Epithelial cell of prostate (primary cell): ENCODE measurements around the gene NEURL4.

ENCODE experiments used
- DNase-seq: peaks from one replicate; pipeline ENCODE4 v3.0.0-alpha.2; 2011; ENCODE audit warnings: low read depth, low spot score
- H3K27ac ChIP-seq: fragments of 450-650 bp; 2 replicates; pipeline ENCODE4 v1.5.1; 2017; ENCODE audit warnings: mild to moderate bottlenecking

The NEURL4 gene

GRCh38 chr17:7307686-7308624 lies 21.2 kb downstream of the NEURL4 start:
- no peak for DNase-seq
- H3K27ac ChIP-seq, result peak overlapping the region; percentile 96

- H3K27ac ChIP-seq, result peak within 1 kb of the TSS; percentile 96
- DNase-seq, result peak; percentile 97
Measured at GRCh38 chr17:7306911-7307685, 22.0 kb downstream of the NEURL4 start, which contains the start of gene EIF5A. TSS of gene EIF5A (plus strand) at chr17:7307628. CDS start at chr17:7309636, 2,008 bp downstream.

GRCh38 chr17:7304179-7304578 lies 25.0 kb downstream of the NEURL4 start:
- no peak overlapping the region for H3K27ac ChIP-seq
- no peak for DNase-seq

- H3K27ac ChIP-seq, result no peak overlapping the region
- DNase-seq, result no peak
Measured at GRCh38 chr17:7296189-7296861, 32.8 kb downstream of the NEURL4 start.

- no peak overlapping the region for H3K27ac ChIP-seq
- DNase-seq, result no peak
Measured at GRCh38 chr17:7295230-7296180, 33.6 kb downstream of the NEURL4 start.

GRCh38 chr17:7294614-7295153 lies 34.5 kb downstream of the NEURL4 start, which contains the start of gene YBX2:
TSS of gene YBX2 (minus strand) at chr17:7294639. CDS start at chr17:7294500, 139 bp downstream.
- H3K27ac ChIP-seq, result no peak within 1 kb of the TSS

GRCh38 chr17:7293816-7294613 lies 35.1 kb downstream of the NEURL4 start:
- no peak for DNase-seq
- no peak overlapping the region for H3K27ac ChIP-seq

More at GRCh38 chr17:7294614-7295153, 34.5 kb downstream of the NEURL4 start, which contains the start of gene YBX2:
- DNase-seq, result no peak

- no peak for DNase-seq
- H3K27ac ChIP-seq, result no peak overlapping the region
Measured at GRCh38 chr17:7293159-7293558, 36.0 kb downstream of the NEURL4 start.

GRCh38 chr17:7292729-7293128 lies 36.4 kb downstream of the NEURL4 start:
- DNase-seq, result no peak
- no peak overlapping the region for H3K27ac ChIP-seq

GRCh38 chr17:7292194-7292593 lies 36.9 kb downstream of the NEURL4 start:
- H3K27ac ChIP-seq, result no peak overlapping the region
- DNase-seq, result no peak

GRCh38 chr17:7290685-7291084 lies 38.5 kb downstream of the NEURL4 start:
- H3K27ac ChIP-seq, result no peak overlapping the region
- DNase-seq, result no peak

GRCh38 chr17:7290166-7290565 lies 39.0 kb downstream of the NEURL4 start:
- DNase-seq, result no peak

GRCh38 chr17:7289256-7290032 lies 39.7 kb downstream of the NEURL4 start:
- no peak overlapping the region for H3K27ac ChIP-seq
- no peak for DNase-seq

More at GRCh38 chr17:7290166-7290565, 39.0 kb downstream of the NEURL4 start:
- no peak overlapping the region for H3K27ac ChIP-seq

GRCh38 chr17:7285679-7286078 lies 43.5 kb downstream of the NEURL4 start:
- no peak overlapping the region for H3K27ac ChIP-seq
- DNase-seq, result no peak

GRCh38 chr17:7284911-7285310 lies 44.2 kb downstream of the NEURL4 start:
- no peak for DNase-seq

GRCh38 chr17:7283471-7284216 lies 45.5 kb downstream of the NEURL4 start:
- no peak for DNase-seq
- no peak overlapping the region for H3K27ac ChIP-seq

More at GRCh38 chr17:7284911-7285310, 44.2 kb downstream of the NEURL4 start:
- no peak overlapping the region for H3K27ac ChIP-seq
